Stimulated activated CD4-positive, alpha-beta T cell treated with anti-CD3 and anti-CD28 coated beads, TNF-alpha, amount 100 ng/mL, for 4 hours (primary cell): ENCODE results near the gene PTPRT.

ENCODE experiments used
- DNase-seq, 3 experiments: peaks; one replicate each; pipeline ENCODE4 v3.0.0-alpha.2; 2020; ENCODE audit warnings: low read depth in 3 of 3

The PTPRT gene

GRCh38 chr20:42472198-42472597 is 717.5 kb downstream of the PTPRT start:
- no peak for DNase-seq

- no peak for DNase-seq
Observed at GRCh38 chr20:42461965-42462593, 727.6 kb downstream of the PTPRT start.

- no peak for DNase-seq
Observed at GRCh38 chr20:42461291-42461690, 728.4 kb downstream of the PTPRT start.

GRCh38 chr20:42447270-42447669 is 742.4 kb downstream of the PTPRT start:
- DNase-seq = no peak

GRCh38 chr20:42444799-42445198 is 744.9 kb downstream of the PTPRT start:
- no peak for DNase-seq

- no peak for DNase-seq
Observed at GRCh38 chr20:42443200-42443599, 746.5 kb downstream of the PTPRT start.

DNA sequence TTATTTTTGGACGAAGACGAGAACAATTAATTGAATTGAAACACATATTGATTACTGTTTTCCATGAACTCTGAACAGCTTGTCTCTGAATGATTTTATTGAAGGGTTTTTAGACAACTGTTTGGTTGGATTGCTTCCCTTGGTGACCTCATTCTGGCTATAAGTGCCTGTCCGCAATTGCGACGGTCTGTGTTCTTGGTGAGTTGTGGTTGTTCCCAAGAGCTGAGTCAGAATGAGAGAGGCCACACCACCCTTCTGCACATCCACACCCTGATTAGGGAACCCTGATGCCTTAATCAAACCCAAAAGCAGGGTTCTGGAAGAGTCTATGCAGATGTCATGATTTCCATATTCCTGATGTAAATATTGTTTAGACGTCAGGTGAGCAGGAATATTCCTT is 747.0 kb downstream of the PTPRT start:
- DNase-seq = no peak

DNA sequence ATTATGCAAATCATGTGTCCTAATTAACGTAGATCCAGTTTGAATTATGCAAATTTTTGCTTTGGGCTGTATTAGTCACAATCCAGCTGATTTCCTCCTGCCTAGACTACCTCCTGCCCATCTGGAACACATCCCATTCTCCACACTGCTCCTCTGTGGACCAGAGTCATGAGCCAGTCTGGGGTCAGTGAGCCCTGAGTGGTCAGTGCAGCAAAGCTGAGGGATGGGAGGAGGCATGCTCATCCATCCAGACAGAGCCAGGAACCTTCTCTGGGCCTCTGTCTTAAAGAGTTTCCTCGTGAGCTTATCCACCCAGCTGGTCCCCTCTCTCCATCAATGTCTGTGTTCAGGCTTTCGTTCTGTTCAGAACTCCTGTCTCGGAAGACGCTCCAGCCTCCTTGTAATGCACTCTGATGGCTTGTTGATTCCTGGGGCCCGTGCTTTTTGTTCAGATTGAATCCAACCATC is 747.8 kb downstream of the PTPRT start:
- no peak for DNase-seq

DNA sequence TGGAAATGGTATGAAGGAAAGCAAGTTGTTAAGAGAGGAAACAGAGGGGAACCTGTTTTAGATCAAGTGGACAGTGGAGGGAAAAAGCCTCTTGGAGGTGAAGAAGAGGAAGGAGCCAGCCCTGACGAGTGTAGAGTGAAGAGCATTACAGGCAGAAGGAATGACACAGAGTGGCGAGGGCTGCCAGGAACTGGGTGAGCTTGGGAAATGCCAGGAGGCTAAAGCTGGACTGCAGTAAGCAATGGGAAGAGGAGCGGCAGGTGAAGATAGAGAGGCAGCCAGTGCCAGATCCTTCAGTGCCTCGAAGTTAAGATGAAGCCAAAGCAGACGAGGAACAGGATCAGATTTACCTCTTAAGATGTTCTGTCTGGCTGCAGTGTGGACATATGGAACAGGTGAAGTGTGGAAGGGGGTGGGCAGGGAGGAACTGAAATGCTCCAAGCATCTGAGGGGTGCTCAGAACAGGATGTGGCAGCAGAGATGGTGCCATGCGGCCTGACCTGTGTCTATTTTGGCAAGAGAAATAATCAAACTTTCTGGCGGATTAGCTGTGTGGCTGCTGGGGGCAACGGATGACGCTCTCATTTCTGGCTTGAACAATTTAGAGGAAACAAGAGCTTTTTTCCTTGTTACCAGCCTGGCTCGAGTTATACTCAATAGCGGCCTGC is 748.4 kb downstream of the PTPRT start:
- no peak for DNase-seq

GRCh38 chr20:42435230-42435629 is 754.5 kb downstream of the PTPRT start:
- no peak for DNase-seq

- no peak for DNase-seq
Observed at GRCh38 chr20:42432496-42433334, 757.0 kb downstream of the PTPRT start.

DNA sequence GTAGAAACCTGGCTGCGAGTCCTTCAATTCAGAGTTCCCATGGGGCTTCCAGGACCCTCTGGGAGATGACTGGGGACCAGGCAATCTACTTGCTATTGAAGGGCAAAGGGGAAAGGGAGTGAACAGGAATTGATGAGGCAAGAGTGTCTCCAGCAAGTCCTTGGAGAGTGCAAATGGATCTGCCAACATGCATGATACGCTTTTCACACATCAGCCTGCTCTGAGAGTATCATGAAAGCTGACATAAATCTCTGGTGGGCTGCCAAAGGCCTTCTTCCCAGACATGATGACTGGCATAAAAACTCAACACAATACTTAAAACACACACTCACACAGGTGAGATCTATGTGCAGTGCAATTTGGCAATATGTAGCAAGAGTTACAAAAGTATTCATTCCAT is 759.1 kb downstream of the PTPRT start:
- no peak for DNase-seq

DNA sequence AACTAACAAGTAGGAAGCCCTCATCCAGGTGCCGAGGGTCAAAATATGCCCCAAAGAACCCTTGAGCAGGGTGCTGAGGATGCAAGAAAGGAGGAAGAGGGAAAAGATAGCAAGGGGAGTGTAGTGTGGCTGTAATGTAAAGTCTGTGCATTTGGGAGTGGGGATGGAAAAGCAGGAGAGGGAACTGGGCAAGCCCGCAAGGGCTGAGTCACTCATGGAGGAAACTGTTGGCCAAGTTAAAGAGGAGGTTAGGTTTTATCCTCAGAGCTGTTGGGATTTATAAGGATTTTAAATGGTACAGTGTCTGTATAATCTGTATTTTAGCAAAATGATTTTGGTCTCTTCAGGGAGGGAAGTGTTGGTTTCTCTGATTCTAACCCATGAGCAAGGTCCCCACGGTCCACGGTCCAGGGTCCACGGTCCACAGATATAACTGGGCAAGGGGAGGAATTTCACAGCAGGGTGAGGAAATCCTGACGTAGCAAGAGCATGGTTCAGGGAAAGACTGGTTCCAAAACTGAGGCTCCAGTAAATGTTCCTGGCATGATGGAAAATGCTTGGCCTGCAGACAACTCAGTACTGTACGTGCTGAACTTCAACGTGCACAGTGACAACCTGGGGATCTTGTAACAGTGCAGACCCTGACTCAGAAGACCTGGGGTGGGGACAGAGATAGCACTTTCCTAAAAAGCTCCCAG is 759.8 kb downstream of the PTPRT start:
- no peak for DNase-seq

GRCh38 chr20:42419814-42420532 is 769.7 kb downstream of the PTPRT start:
- DNase-seq = no peak

DNA sequence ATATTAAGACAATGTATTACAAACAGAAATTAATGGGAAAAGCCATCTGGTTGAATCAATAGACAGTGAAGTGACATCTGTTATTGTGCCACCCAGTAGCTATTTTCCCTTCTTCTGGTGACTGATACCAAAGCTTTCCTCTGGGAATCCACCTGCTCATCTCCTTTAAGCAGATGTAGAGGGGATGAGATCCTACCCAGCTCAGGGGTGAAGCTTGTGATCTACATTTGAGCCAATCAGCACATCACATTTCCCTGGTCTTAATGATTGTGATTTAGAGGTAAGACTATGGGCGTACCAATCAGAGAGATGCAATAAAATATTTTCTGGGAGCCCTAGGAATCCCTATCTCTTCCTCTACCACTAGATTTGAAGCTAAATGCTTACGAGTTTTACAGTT is 782.9 kb downstream of the PTPRT start:
- DNase-seq = no peak

- no peak for DNase-seq
Observed at GRCh38 chr20:42402455-42402854, 787.3 kb downstream of the PTPRT start.

- DNase-seq = no peak
Observed at GRCh38 chr20:42401613-42402012, 788.1 kb downstream of the PTPRT start.

DNA sequence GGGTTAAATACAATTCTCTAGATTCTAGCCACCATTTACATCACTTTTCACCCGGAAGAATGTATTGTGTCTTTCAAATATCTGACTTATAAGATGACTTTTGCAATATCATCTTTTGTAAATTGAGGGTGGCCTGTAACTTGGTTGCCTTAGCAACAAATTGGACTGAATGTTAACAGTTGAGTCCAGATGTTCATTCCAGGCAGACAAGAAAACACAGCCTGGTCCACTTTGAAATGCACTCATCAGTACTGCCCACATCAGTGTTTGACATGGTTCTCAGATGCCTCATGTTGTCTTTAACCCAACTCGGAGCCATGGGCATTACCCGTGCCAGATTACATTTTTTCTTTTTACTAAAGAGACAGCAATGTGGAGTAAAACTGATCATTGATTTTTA is 789.9 kb downstream of the PTPRT start:
- DNase-seq = no peak

GRCh38 chr20:42392442-42392841 is 797.3 kb downstream of the PTPRT start:
- no peak for DNase-seq

- no peak for DNase-seq
Observed at GRCh38 chr20:42391807-42392206, 797.9 kb downstream of the PTPRT start.

DNA sequence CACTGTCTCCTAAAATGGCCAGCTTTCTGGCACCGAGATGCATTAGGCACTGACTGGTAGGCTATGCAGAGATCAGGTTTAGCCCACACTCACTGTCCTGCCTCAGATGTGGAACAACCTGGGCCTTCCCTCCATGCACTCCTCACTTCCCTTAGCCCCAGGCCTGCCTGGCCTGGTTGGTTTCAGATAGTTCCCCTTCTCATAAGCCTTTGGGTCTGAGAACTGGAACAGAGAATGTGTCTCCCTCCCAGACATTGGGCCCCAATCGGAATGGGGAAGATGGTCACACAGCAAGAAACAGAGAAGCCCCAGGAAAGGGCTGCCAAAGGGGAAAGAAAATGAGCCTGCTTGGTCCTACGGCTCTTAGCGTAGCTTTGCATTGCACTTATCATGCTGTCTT is 809.4 kb downstream of the PTPRT start:
- DNase-seq = no peak
